Omental fat pad (tissue), 4 donors: ENCODE measurements around the gene ZSCAN5A. TPM values are rescaled to one million over a fixed set of nuclear protein-coding genes. Genes with fewer than 3 reads are reported as not detected.
"Not testable (repeated sequence)": the region's sequence is repeated elsewhere in the genome, so short reads cannot be mapped to it uniquely, and the experiment has no call there.

Source experiments
- ATAC-seq: fragments of 150-250 bp; one replicate; pipeline ENCODE4 v1.9.1; 2016; ENCODE audit warnings: mild to moderate bottlenecking, moderate library complexity; ENCODE audit not compliant: low FRiP score
- DNase-seq: peaks from one replicate; pipeline ENCODE4 v3.0.0-alpha.2; 2019; ENCODE audit warnings: low spot score
- small RNA-seq: library from RNA; depleted of rRNA; stranded (forward); fragments of <200 nt; gene quantifications from one replicate; pipeline ENCODE3, GENCODE V24; 2016
- total RNA-seq, 4 donors: library from RNA; depleted of rRNA; stranded (reverse); fragments of >200 nt; gene quantifications; one replicate each; pipeline ENCODE4 v1.1.0, GENCODE V29; 2016
- TF ChIP-seq, protein P1 (sequence below), 3 donors: fragments of 450-650 bp; IDR thresholded peaks; one replicate each; pipeline ENCODE4 v1.5.1; 2016 to 2017; ENCODE audit warnings: antibody characterized with exemption in 3 of 3, mild to moderate bottlenecking in 3 of 3, moderate library complexity in 2 of 3

Gene ZSCAN5A
- total RNA-seq, 4 donors from 2014 or later: 5.9 to 10.3 (median 8.2) TPM

DNA sequence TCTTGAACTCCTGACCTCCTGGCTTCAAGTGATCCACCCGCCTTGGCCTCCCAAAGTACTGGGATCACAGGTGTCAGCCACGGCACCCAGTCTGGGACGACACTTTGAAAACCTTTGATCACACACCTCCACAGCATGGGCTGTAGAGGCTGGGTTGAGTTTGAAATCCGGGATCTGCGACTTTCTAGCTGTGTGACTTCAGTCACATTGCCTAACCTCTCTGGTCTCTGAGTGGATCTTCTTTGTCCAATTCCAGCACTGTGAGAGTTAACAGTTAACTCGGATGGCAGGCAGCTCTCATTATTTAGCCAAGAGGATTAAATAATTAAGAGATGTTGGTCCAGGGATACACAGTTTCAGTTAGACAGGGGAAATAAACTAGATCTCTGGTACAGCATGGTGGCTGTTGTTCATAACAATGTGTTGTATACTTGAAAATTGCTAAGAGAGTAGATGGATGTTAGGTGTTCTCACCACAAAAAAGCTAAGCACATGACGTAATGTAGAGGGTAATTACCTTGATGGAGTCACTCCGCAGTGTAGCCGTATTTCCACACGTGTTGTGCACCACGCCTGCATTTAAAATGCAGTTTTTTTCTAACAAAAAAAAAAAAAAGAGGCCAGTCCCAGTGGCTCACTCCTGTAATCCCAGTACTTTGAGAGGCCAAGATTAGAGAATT lies 136.9 kb downstream of the ZSCAN5A start:
- DNase-seq: no peak
- TF ChIP-seq, protein P1, sequence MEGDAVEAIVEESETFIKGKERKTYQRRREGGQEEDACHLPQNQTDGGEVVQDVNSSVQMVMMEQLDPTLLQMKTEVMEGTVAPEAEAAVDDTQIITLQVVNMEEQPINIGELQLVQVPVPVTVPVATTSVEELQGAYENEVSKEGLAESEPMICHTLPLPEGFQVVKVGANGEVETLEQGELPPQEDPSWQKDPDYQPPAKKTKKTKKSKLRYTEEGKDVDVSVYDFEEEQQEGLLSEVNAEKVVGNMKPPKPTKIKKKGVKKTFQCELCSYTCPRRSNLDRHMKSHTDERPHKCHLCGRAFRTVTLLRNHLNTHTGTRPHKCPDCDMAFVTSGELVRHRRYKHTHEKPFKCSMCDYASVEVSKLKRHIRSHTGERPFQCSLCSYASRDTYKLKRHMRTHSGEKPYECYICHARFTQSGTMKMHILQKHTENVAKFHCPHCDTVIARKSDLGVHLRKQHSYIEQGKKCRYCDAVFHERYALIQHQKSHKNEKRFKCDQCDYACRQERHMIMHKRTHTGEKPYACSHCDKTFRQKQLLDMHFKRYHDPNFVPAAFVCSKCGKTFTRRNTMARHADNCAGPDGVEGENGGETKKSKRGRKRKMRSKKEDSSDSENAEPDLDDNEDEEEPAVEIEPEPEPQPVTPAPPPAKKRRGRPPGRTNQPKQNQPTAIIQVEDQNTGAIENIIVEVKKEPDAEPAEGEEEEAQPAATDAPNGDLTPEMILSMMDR (IDR thresholded peaks at IDR 0.05): no peak
- ATAC-seq: no peak

DNA sequence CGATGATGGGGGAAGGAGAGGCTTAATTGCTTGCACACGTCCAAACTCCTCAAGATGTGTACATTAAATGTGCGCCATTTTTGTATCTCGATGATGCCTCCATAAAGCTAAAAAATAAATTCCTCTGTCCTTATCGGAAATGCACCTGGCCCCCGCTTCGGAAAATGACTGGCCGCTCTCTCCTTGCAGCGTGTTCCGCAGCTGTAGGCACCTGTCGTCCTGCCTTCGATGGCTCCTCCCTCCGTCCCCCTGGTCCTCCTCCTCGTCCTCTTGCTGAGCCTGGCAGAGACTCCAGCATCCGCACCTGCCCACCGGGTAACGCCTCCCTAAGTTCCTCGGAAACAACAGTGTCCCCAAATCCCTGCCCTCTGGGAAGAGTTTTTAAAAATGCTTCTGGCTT lies 137.8 kb downstream of the ZSCAN5A start:
- no peak for DNase-seq
- ATAC-seq: no peak
- TF ChIP-seq, protein P1 (IDR thresholded peaks at IDR 0.05): no peak

DNA sequence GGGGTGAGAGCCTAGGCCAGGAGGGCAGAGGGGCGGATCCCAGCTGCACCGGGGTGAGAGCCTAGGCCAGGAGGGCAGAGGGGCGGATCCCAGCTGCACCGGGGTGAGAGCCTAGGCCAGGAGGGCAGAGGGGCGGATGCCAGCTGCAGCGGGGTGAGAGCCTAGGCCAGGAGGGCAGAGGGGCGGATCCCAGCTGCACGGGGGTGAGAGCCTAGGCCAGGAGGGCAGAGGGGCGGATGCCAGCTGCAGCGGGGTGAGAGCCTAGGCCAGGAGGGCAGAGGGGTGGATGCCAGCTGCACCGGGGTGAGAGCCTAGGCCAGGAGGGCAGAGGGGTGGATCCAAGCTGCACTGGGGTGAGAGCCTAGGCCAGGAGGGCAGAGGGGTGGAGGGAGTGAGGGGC lies 138.3 kb downstream of the ZSCAN5A start:
- not testable (repeated sequence) for DNase-seq, ATAC-seq

DNA sequence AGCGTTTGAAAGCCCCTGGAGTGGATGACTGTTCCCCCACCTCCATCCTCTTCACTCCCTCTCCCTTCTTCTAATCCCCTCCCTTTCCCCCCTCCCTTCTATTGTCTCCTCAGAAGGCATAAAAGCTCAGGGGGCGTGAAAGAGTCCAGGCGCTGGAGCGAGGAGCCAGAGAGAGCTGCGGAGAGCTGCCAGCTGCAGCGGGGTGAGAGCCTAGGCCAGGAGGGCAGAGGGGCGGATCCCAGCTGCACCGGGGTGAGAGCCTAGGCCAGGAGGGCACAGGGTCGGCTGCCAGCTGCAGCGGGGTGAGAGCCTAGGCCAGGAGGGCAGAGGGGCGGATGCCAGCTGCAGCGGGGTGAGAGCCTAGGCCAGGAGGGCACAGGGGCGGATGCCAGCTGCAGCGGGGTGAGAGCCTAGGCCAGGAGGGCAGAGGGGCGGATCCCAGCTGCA lies 138.8 kb downstream of the ZSCAN5A start, which contains the start of gene GALP:
Gene GALP (plus strand): TSS at position 148 of the 447 bp plus-strand sequence. CDS start 1,101 bp downstream, outside the sequence.
- not testable (repeated sequence) for DNase-seq, ATAC-seq

DNA sequence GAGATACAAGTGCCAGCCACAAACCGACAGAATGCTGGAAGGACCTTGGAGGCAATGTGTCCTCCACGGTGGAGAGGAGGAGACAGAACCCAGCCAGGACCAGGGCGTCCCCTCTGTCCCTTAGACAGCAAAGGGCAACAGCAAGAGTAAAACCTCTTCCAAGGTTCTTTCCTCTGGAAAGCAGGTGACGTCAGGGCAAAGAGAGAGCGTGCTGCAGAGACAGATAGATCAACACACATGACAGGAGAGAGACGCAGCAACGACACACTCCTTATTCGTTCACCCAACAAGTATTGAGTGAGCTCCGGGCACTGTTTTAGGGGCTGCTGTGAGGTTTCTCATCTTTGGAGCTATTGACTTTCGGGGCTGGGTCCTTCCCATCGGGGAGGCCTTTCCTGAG lies 140.1 kb downstream of the ZSCAN5A start:
- DNase-seq (no peak), ATAC-seq (no peak)
- TF ChIP-seq, protein P1 (IDR thresholded peaks at IDR 0.05): no peak

DNA sequence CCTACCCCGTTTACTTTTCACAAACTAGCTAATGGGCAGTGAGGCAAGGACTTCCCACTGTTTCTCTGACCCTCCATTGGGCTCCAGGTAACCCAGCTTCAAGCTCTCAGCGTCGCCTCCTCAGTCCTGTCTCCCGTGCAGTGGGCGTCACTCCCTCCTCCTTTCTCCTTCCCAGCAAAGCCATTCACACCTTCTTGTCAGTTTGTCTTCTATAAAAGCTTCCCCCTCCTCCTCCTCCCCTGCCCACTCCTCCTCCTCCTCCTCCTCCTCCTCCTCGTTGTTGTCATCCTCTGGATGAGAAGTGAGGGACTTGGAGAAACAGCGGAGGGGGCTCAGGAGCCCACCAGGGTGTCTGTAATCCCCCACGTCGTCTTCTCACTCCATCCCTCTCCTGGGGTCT lies 140.6 kb downstream of the ZSCAN5A start:
- ATAC-seq (no peak), DNase-seq (no peak)
- TF ChIP-seq, protein P1 (IDR thresholded peaks at IDR 0.05): no peak

Small RNA genes lying within 50 kb of the gene (small RNA-seq; reads per million reads assigned to genes)
- not detected for gene RF00019

Other genes with a start within 250 kb of the ZSCAN5A start
- gene ZNF787, start 193.5 kb downstream of the ZSCAN5A start, total RNA-seq: 10 to 100 TPM; 10.9 to 18.6 (median 12.0) TPM
- gene ZNF444, start 173.6 kb downstream of the ZSCAN5A start, total RNA-seq: 10 to 100 TPM; 10.4 to 14.2 (median 13.1) TPM
- not detected for gene GALP, start 138.8 kb downstream of the ZSCAN5A start, total RNA-seq
- not detected for gene ZSCAN5B, start 117.1 kb downstream of the ZSCAN5A start, total RNA-seq
- gene ZSCAN5C, start 112.6 kb downstream of the ZSCAN5A start, total RNA-seq: not detected
- gene EDDM13, start 42.1 kb downstream of the ZSCAN5A start, total RNA-seq: not detected
- gene ZNF582, start 78.7 kb upstream of the ZSCAN5A start, total RNA-seq: 1 to 10 TPM; 4.2 to 7.9 (median 4.9) TPM
- 10 to 100 TPM in 2 of 4 donors, 1 to 10 TPM in 2; 3.2 to 12.0 (median 7.6) TPM for gene ZNF583, start 89.5 kb upstream of the ZSCAN5A start, total RNA-seq
- gene ZNF667, start 162.5 kb upstream of the ZSCAN5A start, total RNA-seq: 1 to 10 TPM; 2.4 to 6.8 (median 3.6) TPM
- gene ZNF471, start 193.0 kb upstream of the ZSCAN5A start, total RNA-seq: 1 to 10 TPM; 1.9 to 6.0 (median 5.2) TPM
- gene ZFP28, start 224.1 kb upstream of the ZSCAN5A start, total RNA-seq: 1 to 10 TPM; 4.9 to 9.2 (median 7.4) TPM